GM21515 (cell line): Measurements from ENCODE around the gene AKAP12.
"Not testable (repeated sequence)": the region's sequence is repeated elsewhere in the genome, so short reads cannot be mapped to it uniquely, and the experiment has no call there.

ENCODE experiments used
- ATAC-seq: cut with Tn5 transposase; IDR thresholded peaks from one replicate; pipeline ENCODE4 v1.9.1; 2021; ENCODE audit not compliant: unreplicated experiment

Gene AKAP12

DNA sequence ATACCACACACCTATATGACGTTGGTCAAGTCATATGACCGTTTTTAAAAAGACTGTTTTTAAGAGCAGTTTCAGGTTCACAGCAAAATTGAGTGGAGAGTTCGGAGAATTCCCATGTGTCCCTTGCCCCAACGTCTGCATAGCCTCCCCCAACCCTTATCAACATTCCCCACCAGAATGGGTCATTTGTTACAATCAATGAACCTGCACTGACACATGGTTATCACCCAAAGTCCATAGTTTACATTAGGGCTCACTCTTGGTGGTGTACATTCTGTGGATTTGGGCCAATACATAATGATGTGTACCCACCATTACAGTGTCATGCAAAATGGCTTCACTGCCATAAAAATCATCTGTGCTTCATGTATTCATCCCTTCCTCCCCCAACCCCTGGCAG lies 99.6 kb downstream of the AKAP12 start:
- no peak for ATAC-seq

DNA sequence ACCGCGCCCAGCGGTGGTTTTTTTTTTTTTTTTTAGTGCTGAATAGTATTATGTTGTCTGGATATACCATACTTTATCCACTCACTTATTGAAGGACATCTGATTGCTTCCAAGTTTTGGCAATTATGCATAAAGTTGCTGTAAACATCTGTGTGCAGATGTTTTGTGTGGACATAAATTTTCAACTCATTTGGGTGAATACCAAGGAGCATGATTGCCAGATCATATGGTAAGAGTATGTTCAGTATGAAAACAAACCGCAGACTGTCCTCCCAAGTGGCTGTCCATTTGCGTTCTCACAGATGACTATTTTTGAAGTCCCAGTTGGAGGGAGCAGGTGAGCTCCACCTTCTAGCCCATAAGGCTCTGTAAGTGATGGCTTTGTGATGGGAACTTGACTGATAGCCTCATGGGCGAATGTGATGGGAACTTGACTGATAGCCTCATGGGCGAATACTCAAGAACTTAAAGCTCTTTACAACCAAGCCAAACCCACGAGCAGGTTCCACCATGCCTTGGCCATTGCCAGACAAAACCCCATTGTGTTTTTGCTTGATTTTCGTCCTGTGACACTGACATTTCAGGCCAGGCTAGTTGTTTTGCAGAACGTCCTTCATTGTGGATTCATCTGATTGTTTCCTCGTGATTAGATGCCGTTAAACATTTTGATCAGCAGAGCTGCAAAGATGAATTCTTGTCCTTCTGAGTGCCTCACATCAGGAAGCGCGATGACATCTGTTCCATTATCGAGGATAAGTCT lies 100.6 kb downstream of the AKAP12 start:
- ATAC-seq: no peak

DNA sequence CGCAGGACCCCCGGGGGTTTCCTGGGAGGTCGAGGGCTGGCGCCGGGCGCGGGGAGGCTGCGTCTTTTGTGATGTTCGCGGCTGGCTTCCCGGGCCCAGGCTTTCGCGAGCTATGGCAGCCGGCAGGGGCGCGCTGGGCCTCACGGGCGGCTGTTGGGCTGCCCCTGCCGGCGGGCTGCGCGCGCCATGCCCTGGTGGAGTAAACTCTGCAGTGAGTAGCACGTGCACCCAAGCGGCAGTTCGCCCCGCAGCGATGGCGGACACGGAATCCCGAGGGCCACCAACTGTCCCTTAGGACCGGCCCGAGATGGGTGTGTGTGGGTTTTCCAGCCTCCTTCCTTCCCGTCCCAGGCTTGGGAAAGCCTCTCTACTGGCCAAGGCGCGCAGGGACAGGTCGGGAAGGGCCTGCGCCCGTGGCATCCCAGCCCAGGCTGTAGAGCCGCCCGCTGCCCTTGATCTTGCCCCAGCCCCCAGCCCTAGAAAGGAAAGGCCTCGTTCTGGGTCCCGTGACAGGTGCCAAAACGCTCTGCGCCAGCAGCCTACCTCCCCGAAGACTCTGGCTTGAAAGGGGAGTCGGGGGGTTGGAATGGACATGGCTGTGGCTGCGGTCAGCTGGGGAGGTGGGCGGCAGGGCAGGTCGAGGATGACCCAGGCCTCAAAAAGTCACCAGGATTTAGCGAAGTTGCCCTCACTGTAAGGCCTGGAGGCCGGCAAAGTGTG lies 101.9 kb downstream of the AKAP12 start:
- ATAC-seq: no peak

DNA sequence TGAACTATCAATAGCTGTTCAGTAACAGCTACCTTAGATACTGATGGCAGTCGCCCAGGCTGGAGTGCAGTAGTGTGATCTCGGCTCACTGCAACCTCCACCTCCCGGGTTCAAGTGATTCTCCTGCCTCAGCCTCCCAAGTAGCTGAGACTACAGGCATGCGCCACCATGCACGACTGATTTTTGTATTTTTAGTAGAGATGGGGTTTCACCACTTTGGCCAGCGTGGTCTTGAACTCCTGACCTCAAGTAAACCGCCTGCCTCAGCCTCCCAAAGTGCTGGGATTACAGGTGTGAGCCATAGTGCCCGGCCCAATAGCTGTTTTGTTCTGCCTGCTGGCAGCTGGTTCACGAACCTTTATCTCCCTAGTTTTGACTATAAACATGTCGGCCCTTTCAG lies 103.0 kb downstream of the AKAP12 start:
- ATAC-seq: not testable (repeated sequence)

DNA sequence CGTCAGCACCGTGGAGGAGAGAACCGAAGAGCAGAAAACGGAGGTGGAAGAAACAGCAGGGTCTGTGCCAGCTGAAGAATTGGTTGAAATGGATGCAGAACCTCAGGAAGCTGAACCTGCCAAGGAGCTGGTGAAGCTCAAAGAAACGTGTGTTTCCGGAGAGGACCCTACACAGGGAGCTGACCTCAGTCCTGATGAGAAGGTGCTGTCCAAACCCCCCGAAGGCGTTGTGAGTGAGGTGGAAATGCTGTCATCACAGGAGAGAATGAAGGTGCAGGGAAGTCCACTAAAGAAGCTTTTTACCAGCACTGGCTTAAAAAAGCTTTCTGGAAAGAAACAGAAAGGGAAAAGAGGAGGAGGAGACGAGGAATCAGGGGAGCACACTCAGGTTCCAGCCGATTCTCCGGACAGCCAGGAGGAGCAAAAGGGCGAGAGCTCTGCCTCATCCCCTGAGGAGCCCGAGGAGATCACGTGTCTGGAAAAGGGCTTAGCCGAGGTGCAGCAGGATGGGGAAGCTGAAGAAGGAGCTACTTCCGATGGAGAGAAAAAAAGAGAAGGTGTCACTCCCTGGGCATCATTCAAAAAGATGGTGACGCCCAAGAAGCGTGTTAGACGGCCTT lies 110.0 kb downstream of the AKAP12 start:
- no peak for ATAC-seq

DNA sequence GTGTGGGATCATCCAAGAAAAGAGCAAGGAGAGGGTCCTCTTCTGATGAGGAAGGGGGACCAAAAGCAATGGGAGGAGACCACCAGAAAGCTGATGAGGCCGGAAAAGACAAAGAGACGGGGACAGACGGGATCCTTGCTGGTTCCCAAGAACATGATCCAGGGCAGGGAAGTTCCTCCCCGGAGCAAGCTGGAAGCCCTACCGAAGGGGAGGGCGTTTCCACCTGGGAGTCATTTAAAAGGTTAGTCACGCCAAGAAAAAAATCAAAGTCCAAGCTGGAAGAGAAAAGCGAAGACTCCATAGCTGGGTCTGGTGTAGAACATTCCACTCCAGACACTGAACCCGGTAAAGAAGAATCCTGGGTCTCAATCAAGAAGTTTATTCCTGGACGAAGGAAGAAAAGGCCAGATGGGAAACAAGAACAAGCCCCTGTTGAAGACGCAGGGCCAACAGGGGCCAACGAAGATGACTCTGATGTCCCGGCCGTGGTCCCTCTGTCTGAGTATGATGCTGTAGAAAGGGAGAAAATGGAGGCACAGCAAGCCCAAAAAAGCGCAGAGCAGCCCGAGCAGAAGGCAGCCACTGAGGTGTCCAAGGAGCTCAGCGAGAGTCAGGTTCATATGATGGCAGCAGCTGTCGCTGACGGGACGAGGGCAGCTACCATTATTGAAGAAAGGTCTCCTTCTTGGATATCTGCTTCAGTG lies 110.8 kb downstream of the AKAP12 start:
- ATAC-seq: no peak

DNA sequence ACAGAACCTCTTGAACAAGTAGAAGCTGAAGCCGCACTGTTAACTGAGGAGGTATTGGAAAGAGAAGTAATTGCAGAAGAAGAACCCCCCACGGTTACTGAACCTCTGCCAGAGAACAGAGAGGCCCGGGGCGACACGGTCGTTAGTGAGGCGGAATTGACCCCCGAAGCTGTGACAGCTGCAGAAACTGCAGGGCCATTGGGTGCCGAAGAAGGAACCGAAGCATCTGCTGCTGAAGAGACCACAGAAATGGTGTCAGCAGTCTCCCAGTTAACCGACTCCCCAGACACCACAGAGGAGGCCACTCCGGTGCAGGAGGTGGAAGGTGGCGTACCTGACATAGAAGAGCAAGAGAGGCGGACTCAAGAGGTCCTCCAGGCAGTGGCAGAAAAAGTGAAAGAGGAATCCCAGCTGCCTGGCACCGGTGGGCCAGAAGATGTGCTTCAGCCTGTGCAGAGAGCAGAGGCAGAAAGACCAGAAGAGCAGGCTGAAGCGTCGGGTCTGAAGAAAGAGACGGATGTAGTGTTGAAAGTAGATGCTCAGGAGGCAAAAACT lies 111.5 kb downstream of the AKAP12 start:
- no peak for ATAC-seq

DNA sequence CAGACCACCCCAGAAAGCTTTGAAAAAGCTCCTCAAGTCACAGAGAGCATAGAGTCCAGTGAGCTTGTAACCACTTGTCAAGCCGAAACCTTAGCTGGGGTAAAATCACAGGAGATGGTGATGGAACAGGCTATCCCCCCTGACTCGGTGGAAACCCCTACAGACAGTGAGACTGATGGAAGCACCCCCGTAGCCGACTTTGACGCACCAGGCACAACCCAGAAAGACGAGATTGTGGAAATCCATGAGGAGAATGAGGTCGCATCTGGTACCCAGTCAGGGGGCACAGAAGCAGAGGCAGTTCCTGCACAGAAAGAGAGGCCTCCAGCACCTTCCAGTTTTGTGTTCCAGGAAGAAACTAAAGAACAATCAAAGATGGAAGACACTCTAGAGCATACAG lies 112.0 kb downstream of the AKAP12 start:
- ATAC-seq: no peak

DNA sequence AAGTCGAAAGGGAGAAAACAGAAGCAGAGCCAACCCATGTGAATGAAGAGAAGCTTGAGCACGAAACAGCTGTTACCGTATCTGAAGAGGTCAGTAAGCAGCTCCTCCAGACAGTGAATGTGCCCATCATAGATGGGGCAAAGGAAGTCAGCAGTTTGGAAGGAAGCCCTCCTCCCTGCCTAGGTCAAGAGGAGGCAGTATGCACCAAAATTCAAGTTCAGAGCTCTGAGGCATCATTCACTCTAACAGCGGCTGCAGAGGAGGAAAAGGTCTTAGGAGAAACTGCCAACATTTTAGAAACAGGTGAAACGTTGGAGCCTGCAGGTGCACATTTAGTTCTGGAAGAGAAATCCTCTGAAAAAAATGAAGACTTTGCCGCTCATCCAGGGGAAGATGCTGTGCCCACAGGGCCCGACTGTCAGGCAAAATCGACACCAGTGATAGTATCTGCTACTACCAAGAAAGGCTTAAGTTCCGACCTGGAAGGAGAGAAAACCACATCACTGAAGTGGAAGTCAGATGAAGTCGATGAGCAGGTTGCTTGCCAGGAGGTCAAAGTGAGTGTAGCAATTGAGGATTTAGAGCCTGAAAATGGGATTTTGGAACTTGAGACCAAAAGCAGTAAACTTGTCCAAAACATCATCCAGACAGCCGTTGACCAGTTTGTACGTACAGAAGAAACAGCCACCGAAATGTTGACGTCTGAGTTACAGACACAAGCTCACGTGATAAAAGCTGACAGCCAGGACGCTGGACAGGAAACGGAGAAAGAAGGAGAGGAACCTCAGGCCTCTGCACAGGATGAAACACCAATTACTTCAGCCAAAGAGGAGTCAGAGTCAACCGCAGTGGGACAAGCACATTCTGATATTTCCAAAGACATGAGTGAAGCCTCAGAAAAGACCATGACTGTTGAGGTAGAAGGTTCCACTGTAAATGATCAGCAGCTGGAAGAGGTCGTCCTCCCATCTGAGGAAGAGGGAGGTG lies 112.9 kb downstream of the AKAP12 start:
- ATAC-seq: no peak

DNA sequence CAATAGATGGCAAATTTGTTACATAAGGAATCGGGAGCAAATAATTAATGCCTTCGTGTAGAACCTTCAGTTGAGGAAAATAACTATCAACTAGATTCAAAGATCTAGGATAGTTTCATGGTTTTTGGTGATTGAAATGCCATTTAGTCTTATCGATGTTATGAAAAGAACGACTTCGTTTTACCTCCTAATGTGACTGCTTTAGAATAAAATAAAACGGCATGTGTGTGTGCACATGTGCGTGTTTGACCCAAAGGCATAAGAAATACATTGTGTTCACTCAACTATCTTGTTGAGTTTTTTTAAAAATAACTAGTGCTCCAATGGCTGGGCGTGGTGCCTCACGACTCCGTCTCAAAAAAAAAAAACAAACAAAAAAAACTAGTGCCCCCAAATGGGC lies 114.0 kb downstream of the AKAP12 start:
- ATAC-seq: no peak

DNA sequence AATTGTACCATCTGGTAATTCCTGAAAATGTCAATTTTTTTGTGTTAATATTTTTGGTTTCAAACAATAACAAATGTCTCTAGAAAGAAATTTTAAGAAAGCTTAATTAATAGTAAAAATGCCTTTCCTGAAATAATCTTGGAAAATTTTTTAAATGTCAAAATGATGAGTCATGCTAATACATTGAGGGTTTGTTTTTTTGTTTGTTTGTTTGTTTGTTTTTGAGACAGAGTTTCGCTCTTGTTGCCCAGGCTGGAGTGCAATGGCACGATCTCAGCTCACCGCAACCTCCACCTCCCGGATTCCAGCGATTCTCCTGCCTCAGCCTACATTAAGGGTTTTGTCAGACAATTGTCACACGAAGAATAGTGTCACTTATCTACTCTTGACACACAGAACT lies 117.2 kb downstream of the AKAP12 start:
- ATAC-seq: not testable (repeated sequence)

DNA sequence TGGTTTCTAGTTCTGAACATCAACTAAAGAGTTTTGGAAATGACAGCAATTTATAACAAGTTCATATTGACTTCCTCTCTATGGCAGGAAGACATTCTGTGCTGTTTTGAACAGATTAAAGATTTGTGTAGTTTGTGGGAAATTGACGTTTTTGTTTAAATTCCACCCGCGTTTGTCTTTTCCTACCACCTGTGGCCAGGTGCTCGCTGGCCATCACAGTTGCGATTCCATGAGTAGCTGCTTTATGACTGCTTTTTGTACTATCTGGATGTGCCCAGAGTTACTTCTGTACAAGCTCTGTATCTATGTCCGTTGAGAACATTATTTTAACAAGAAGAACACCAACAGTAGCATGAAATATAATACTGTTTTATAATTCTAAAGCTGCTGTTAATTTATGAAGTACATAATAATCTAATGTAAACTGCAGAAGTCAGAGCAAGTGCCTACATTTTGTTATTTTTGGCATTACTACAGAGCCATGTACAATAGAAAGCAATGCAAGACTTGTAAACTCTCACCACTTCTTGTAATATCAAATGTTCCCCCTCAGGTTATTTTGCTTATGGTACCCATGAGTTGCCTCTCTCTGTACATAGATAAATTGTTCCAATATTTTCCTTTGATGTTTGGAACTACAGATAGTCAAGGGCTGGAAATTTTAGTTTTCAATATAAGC lies 118.1 kb downstream of the AKAP12 start:
- ATAC-seq: no peak

DNA sequence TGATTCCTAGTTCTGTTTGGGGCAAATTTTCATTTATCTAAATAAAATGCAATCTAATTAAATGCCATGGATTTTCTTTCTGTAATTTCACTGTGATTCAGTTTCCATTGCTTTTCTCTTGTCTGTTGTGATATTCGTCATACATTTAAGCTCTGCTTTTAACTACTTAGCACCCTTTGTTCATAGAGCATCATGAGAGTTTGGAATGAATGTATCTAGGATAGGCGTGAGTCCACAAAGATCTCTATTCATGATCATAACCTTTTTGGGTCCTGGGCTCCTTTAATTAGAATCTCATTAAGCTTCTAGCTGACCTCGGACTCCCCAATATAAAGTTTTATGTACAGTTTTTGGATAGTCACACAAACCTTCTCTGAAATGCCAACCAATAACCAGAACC lies 118.7 kb downstream of the AKAP12 start:
- no peak for ATAC-seq

DNA sequence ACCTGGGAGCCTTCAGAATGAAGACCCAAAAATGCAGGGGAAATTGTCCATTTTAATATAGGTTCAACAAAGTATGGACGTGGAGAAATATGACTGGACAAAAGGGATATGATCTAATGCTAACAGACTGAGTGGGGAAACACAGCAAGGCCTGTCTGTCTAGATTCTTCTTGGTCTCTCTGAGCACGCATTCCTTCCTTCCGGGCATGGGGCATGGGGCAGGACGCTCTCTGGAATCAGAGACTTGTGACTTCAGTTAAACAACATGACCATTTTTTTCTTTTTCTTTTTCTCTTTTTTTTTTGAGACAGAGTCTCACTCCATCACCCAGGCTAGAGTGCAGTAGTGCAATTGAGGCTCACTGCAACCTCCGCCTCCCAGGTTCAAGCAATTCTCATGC lies 119.7 kb downstream of the AKAP12 start:
- ATAC-seq: no peak

DNA sequence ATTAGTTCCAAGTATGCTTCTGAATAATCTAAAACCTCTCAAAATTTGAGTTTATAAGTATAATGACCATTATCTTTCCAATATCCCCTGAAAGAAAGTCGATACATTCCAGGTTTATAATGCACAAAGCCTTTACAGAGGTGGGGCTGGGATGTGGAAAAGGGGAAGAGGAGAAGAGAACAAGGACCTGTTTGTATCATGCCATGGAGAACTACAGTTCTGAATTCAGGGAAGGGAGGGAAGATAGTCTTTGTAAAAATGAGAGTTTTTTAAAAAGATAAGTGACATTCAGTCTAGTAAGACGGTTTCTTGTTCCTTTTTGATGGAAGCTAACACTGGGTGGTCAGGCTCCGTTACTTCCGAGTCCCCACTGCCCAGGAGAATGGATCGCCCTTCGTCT lies 125.5 kb downstream of the AKAP12 start:
- ATAC-seq: no peak

DNA sequence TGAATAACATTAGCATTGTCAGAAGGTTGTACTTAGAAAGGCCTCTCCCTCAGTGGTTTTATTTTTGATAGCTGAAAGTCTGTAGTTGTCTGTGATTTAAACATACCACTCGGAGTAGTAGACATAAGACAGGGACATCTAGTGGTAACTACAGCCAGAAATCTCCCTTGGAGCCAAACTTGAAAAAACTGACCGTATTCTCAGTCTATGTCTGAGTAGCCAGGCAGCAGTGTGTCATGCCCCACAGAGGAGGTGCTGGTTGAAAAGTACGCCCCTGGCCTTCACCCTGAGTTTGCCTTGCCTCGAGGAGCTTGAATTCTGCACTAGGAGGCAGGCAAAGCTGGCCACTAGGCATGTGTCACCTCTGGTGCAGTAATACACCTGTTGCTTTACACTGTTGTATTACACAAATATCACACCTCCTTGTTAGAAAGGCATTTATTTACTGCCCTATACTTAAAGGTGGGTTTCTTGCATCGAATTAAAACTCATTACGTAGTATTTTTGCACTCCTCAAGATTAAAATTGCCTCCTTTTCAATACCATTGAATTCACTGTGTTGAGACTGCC lies 130.8 kb downstream of the AKAP12 start:
- no peak for ATAC-seq

DNA sequence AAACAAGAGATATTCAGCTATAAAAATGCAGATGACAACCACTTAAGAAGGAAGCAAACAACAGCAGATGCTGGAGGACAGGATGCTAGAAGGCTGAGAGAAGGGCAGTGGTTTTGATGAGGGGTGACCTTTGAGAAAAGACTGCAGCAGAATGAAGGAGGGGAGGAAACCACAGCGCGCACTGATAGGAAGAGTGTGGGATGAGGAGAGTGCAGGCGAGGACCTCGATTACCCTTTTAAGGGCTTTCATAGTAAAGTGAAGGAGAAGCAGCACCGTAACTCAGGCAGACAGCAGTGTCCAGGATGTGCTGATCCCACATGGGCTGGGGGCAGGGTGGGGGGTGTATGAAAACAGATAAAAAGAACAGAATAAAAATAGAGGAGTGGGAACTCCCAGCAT lies 132.4 kb downstream of the AKAP12 start:
- ATAC-seq: no peak

DNA sequence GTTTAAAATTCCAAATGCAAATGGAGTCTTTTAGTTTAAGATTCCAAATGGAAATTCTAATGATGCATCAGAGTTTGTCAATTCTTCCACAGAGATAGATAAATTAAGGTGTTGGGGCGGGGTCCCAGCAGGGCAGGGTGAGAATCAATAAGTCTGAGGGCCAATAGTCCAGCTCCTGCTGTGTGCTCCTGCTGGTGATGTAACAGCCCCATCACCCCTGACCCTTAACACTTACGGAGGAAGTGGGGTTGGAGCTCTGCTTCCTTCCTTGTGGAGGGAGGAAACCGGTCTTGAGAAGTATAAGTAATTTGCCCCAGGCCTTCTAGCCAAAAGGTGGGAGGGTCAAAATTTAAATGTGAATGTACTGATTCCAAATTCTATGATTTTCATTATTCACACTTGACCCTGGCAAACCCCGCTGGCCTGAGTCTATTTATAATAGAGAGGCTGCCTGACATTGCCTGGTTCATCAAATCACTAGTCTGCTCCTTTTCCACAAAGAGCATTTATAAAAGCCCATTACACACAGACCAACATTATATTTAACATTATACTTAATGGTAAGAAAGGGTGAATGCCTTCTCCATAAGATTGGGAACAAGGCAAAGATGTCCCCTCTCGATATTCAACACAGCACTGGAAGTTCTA lies 134.4 kb downstream of the AKAP12 start:
- ATAC-seq: no peak

DNA sequence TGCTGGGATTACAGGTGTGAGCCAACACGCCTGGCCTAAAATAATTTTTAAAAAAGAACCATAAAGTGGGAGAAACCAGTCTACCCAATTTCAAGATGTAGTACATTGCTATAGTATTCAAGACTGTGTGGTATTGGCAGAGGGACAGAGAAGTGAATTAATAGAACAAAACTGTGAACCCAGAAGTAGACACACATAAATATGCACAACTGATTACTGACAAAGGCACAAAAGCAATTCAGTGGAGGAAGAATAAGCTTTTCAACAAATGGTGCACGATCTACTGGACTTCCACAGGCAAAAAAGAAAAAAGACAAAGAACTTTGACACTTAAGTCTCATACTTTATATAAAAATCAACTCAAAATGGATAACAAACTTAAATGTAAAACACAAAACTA lies 136.1 kb downstream of the AKAP12 start:
- no peak for ATAC-seq
